ENCODE measurements around the gene LSM6. TPM values are rescaled to one million over a fixed set of nuclear protein-coding genes. Genes with fewer than 3 reads are reported as not detected.

LSM6 gene
- total RNA-seq, 1 donor, result 17.0 TPM

DNA sequence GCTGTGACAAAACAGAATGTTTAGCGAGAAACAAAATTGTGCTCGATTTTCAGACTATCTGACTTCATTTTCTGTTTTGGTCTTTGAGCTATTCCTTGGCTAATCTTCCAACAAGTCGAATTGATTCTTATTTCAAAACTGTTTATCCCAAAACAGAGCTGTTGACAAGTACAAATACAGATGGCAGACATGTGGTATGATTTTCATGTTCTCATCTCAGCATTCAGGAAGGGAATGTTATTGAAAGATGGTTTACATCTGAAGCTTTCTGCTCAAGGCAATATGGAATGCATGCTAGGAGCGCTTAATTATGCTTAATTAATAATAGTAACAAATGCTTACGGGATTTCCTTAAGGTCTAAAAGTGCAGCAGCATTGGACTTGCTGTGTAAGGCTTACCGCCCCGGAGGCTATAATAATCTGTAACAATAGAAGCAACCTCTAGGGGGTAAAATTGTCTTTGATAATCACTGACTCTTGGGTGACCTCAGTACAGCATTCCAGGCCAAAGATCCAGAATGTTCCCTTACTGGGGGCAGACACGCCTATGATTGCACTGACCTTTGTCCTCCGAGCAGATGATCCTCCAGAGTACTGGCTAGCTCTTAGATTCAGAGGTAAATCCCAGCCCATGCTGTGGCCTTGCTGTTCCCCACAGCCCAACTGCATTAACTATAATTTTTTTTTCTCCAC, 16.4 kb downstream of the LSM6 start:
- H3K79me2 ChIP-seq (ENCODE audit: insufficient read depth, low read length), result no peaks in the 10 kb centered on the region
- no peak for DNase-seq (ENCODE audit: insufficient read length, low spot score, missing footprints)
- H3K4me2 ChIP-seq (ENCODE audit: insufficient read depth, low read length), result no peak overlapping the region
- no peak overlapping the region for H2AFZ ChIP-seq (ENCODE audit: low read length)
- TF ChIP-seq CTCF (IDR thresholded peaks at IDR 0.05; ENCODE audit: extremely low read depth, low read depth, low read length), result no peak
- no peak overlapping the region for H3K4me3 ChIP-seq (ENCODE audit: insufficient read depth, low read length)
- no peaks in the 10 kb centered on the region for H4K20me1 ChIP-seq (ENCODE audit: insufficient read depth, low read length)
- H3K36me3 ChIP-seq (ENCODE audit: insufficient read depth, low read length), result peaks cover 25% of the 10 kb centered on the region
- H3K27me3 ChIP-seq (ENCODE audit: insufficient read depth, low read length), result no peaks in the 10 kb centered on the region
- no peaks in the 10 kb centered on the region for H3K9me3 ChIP-seq (ENCODE audit: low read depth, low read length)
- H3K4me1 ChIP-seq (ENCODE audit: insufficient read depth, low read length), result peaks cover 8% of the 10 kb centered on the region
- H3K27ac ChIP-seq (ENCODE audit: low read depth, low read length), result no peak overlapping the region

GRCh38 chr4:146193628-146194027, 18.1 kb downstream of the LSM6 start:
- Histone ChIP-seq H3K4me3 (ENCODE audit: insufficient read depth, low read length) (no peak overlapping the region), H3K27ac (ENCODE audit: low read depth, low read length) (no peak overlapping the region)

GRCh38 chr4:146194212-146194611, 18.7 kb downstream of the LSM6 start:
- TF ChIP-seq CTCF (IDR thresholded peaks at IDR 0.05; ENCODE audit: extremely low read depth, low read depth, low read length), result no peak
- Histone ChIP-seq H3K27ac (ENCODE audit: low read depth, low read length) (no peak overlapping the region), H3K4me3 (ENCODE audit: insufficient read depth, low read length) (no peak overlapping the region), H3K4me2 (ENCODE audit: insufficient read depth, low read length) (no peak overlapping the region), H3K27me3 (ENCODE audit: insufficient read depth, low read length) (no peaks in the 10 kb centered on the region), H2AFZ (ENCODE audit: low read length) (no peak overlapping the region), H3K4me1 (ENCODE audit: insufficient read depth, low read length) (peaks cover 8% of the 10 kb centered on the region), H3K9me3 (ENCODE audit: low read depth, low read length) (no peaks in the 10 kb centered on the region), H4K20me1 (ENCODE audit: insufficient read depth, low read length) (no peaks in the 10 kb centered on the region), H3K36me3 (ENCODE audit: insufficient read depth, low read length) (peaks cover 9% of the 10 kb centered on the region), H3K79me2 (ENCODE audit: insufficient read depth, low read length) (no peaks in the 10 kb centered on the region)
- DNase-seq (ENCODE audit: insufficient read length, low spot score, missing footprints), result no peak

More at GRCh38 chr4:146193628-146194027, 18.1 kb downstream of the LSM6 start:
- no peaks in the 10 kb centered on the region for H3K27me3 ChIP-seq (ENCODE audit: insufficient read depth, low read length)
- no peak for TF ChIP-seq CTCF (IDR thresholded peaks at IDR 0.05; ENCODE audit: extremely low read depth, low read depth, low read length)
- H3K36me3 ChIP-seq (ENCODE audit: insufficient read depth, low read length), result peaks cover 9% of the 10 kb centered on the region
- H2AFZ ChIP-seq (ENCODE audit: low read length), result no peak overlapping the region
- no peak overlapping the region for H3K4me2 ChIP-seq (ENCODE audit: insufficient read depth, low read length)
- no peak for DNase-seq (ENCODE audit: insufficient read length, low spot score, missing footprints)
- H3K9me3 ChIP-seq (ENCODE audit: low read depth, low read length), result no peaks in the 10 kb centered on the region
- H3K4me1 ChIP-seq (ENCODE audit: insufficient read depth, low read length), result peaks cover 8% of the 10 kb centered on the region
- no peaks in the 10 kb centered on the region for H4K20me1 ChIP-seq (ENCODE audit: insufficient read depth, low read length)
- no peaks in the 10 kb centered on the region for H3K79me2 ChIP-seq (ENCODE audit: insufficient read depth, low read length)

GRCh38 chr4:146202665-146203064, 27.1 kb downstream of the LSM6 start:
- Histone ChIP-seq H3K4me3 (ENCODE audit: insufficient read depth, low read length) (no peak overlapping the region), H3K27me3 (ENCODE audit: insufficient read depth, low read length) (peaks cover 3% of the 10 kb centered on the region), H4K20me1 (ENCODE audit: insufficient read depth, low read length) (no peaks in the 10 kb centered on the region), H3K36me3 (ENCODE audit: insufficient read depth, low read length) (no peaks in the 10 kb centered on the region), H3K79me2 (ENCODE audit: insufficient read depth, low read length) (no peaks in the 10 kb centered on the region), H2AFZ (ENCODE audit: low read length) (no peak overlapping the region), H3K4me2 (ENCODE audit: insufficient read depth, low read length) (no peak overlapping the region), H3K27ac (ENCODE audit: low read depth, low read length) (no peak overlapping the region), H3K4me1 (ENCODE audit: insufficient read depth, low read length) (no peaks in the 10 kb centered on the region), H3K9me3 (ENCODE audit: low read depth, low read length) (no peaks in the 10 kb centered on the region)
- TF ChIP-seq CTCF (IDR thresholded peaks at IDR 0.05; ENCODE audit: extremely low read depth, low read depth, low read length), result no peak
- no peak for DNase-seq (ENCODE audit: insufficient read length, low spot score, missing footprints)
